WTC11 (cell line): ENCODE measurements around the gene MACC1. TPM values are rescaled to one million over a fixed set of nuclear protein-coding genes. Genes with fewer than 3 reads are reported as not detected.

Source experiments
- ATAC-seq: fragments of 200-7000 bp; cut with Tn5 transposase; 2 replicates; pipeline ENCODE4 v1.10.0; 2021; ENCODE audit warnings: mild to moderate bottlenecking, moderate library complexity
- CTCF ChIA-PET: fragments of 300-600 bp; sonication (Branson Sonifier 250); formaldehyde crosslinking; loops from one replicate; lab custom pipeline; 2021; ENCODE audit warnings: antibody characterized with exemption; lab: Charles Lee
- POLR2A ChIA-PET: fragments of 350-600 bp; sonication (Branson Sonifier 250); formaldehyde crosslinking; loops from one replicate; lab custom pipeline; 2021; ENCODE audit warnings: antibody characterized with exemption; lab: Charles Lee
- DNase-seq: peaks from one replicate; pipeline ENCODE4 v3.0.0; 2021; ENCODE audit warnings: low spot score
- H3K27ac Mint-ChIP-seq: 2 replicates; pipeline ENCODE4 v1.8.0; 2021; ENCODE audit warnings: mixed read lengths
- H3K27me3 Mint-ChIP-seq: 2 replicates; pipeline ENCODE4 v1.8.0; 2021; ENCODE audit warnings: low read depth, mild to moderate bottlenecking, moderate library complexity, mixed read lengths
- H3K36me3 Mint-ChIP-seq: 2 replicates; pipeline ENCODE4 v1.8.0; 2021; ENCODE audit warnings: mixed read lengths
- H3K4me1 Mint-ChIP-seq: 2 replicates; pipeline ENCODE4 v1.8.0; 2022; ENCODE audit warnings: mixed read lengths
- H3K4me3 Mint-ChIP-seq: 2 replicates; pipeline ENCODE4 v1.8.0; 2021; ENCODE audit warnings: mild to moderate bottlenecking, moderate library complexity, mixed read lengths
- H3K9me3 Mint-ChIP-seq: 2 replicates; pipeline ENCODE4 v1.8.0; 2021; ENCODE audit warnings: mixed read lengths
- CBFB ChIP-seq: sonication (generic); formaldehyde crosslinking; IDR thresholded peaks from 2 replicates; pipeline ENCODE4 v1.8.1; 2022; ENCODE audit warnings: mild to moderate bottlenecking, low read depth, missing genetic modification reagents
- CREB1 ChIP-seq: sonication (generic); formaldehyde crosslinking; IDR thresholded peaks from 2 replicates; pipeline ENCODE4 v1.8.0; 2023; ENCODE audit warnings: mild to moderate bottlenecking, missing genetic modification reagents
- ESRRA ChIP-seq: sonication (generic); formaldehyde crosslinking; IDR thresholded peaks from 2 replicates; pipeline ENCODE4 v1.8.1; 2022; ENCODE audit warnings: mild to moderate bottlenecking, missing genetic modification reagents, borderline replicate concordance
- FOXJ3 ChIP-seq: sonication (generic); formaldehyde crosslinking; IDR thresholded peaks from 2 replicates; pipeline ENCODE4 v1.9.0; 2021; ENCODE audit warnings: missing genetic modification reagents, mild to moderate bottlenecking, borderline replicate concordance
- FOXP1 ChIP-seq: sonication (generic); formaldehyde crosslinking; IDR thresholded peaks from 2 replicates; pipeline ENCODE4 v1.8.0; 2022; ENCODE audit warnings: missing genetic modification reagents, mild to moderate bottlenecking, moderate library complexity, borderline replicate concordance
- GRHL2 ChIP-seq: fragments of 250-450 bp; sonication (Bioruptor Pico); IDR thresholded peaks from 2 replicates; pipeline ENCODE4 v1.8.0; 2022; ENCODE audit warnings: mild to moderate bottlenecking, moderate library complexity; ENCODE audit not compliant: insufficient replicate concordance, severe bottlenecking
- GTF2I ChIP-seq: fragments of 250-450 bp; sonication (Bioruptor Pico); conservative IDR thresholded peaks from 2 replicates; pipeline ENCODE4 v1.4.0; 2021; ENCODE audit warnings: mild to moderate bottlenecking
- IRF2 ChIP-seq: sonication (generic); formaldehyde crosslinking; IDR thresholded peaks from 2 replicates; pipeline ENCODE4 v1.8.0; 2022; ENCODE audit warnings: low read depth, missing genetic modification reagents, borderline replicate concordance
- JUN ChIP-seq: sonication (generic); formaldehyde crosslinking; IDR thresholded peaks from 2 replicates; pipeline ENCODE4 v1.8.0; 2023; ENCODE audit warnings: mild to moderate bottlenecking, missing genetic modification reagents
- MXD4 ChIP-seq: fragments of 250-450 bp; sonication (Bioruptor Pico); IDR thresholded peaks from 2 replicates; pipeline ENCODE4 v1.8.0; 2021; ENCODE audit warnings: mild to moderate bottlenecking, moderate library complexity, borderline replicate concordance
- NR3C1 ChIP-seq: sonication (generic); formaldehyde crosslinking; conservative IDR thresholded peaks from 2 replicates; pipeline ENCODE4 v1.8.1; 2023; ENCODE audit warnings: low read depth, mild to moderate bottlenecking, missing genetic modification reagents
- RORB ChIP-seq: fragments of 250-450 bp; sonication (Bioruptor Pico); IDR thresholded peaks from 2 replicates; pipeline ENCODE4 v1.9.0; 2021; ENCODE audit warnings: mild to moderate bottlenecking
- SMAD3 ChIP-seq: sonication (generic); formaldehyde crosslinking; IDR thresholded peaks from 2 replicates; pipeline ENCODE4 v1.8.0; 2022; ENCODE audit warnings: missing genetic modification reagents, mild to moderate bottlenecking, borderline replicate concordance
- TCF7 ChIP-seq: sonication (generic); formaldehyde crosslinking; IDR thresholded peaks from 2 replicates; pipeline ENCODE4 v1.8.0; 2022; ENCODE audit warnings: mild to moderate bottlenecking, low read depth, missing genetic modification reagents, moderate library complexity
- ZNF263 ChIP-seq: sonication (generic); formaldehyde crosslinking; IDR thresholded peaks from 2 replicates; pipeline ENCODE4 v1.8.1; 2022; ENCODE audit warnings: low read depth, mild to moderate bottlenecking, moderate library complexity, missing genetic modification reagents
- total RNA-seq: library from RNA; stranded (reverse); gene quantifications from 3 replicates; pipeline ENCODE4 v1.2.3, GENCODE V29; 2021
- TF ChIP-seq, protein P1 (sequence below): fragments of 200-600 bp; IDR thresholded peaks from 2 replicates; pipeline ENCODE4 v1.8.0; 2022; ENCODE audit warnings: antibody characterized with exemption
- TF ChIP-seq, protein P2 (sequence below): sonication (generic); formaldehyde crosslinking; IDR thresholded peaks from 2 replicates; pipeline ENCODE4 v1.8.1; 2022; ENCODE audit warnings: low read depth, missing genetic modification reagents, borderline replicate concordance
- TF ChIP-seq, protein P3 (sequence below): sonication (generic); formaldehyde crosslinking; IDR thresholded peaks from 2 replicates; pipeline ENCODE4 v1.8.1; 2022; ENCODE audit warnings: low read depth, mild to moderate bottlenecking, moderate library complexity, missing genetic modification reagents, borderline replicate concordance
- TF ChIP-seq, protein P4 (sequence below): fragments of 250-450 bp; sonication (Bioruptor Pico); IDR thresholded peaks from 2 replicates; pipeline ENCODE4 v2.1.2; 2022; ENCODE audit warnings: mild to moderate bottlenecking, moderate library complexity
- TF ChIP-seq, protein P5 (sequence below): sonication (generic); formaldehyde crosslinking; IDR thresholded peaks from 2 replicates; pipeline ENCODE4 v1.8.0; 2023; ENCODE audit warnings: mild to moderate bottlenecking, missing genetic modification reagents
- TF ChIP-seq, protein P6 (sequence below): fragments of 250-450 bp; sonication (Bioruptor Pico); IDR thresholded peaks from 2 replicates; pipeline ENCODE4 v1.9.0; 2021; ENCODE audit warnings: mild to moderate bottlenecking
- TF ChIP-seq, protein P7 (sequence below): fragments of 250-450 bp; sonication (Bioruptor Pico); IDR thresholded peaks from 2 replicates; pipeline ENCODE4 v1.9.0; 2021; ENCODE audit warnings: moderate library complexity, mild to moderate bottlenecking, inconsistent platforms, borderline replicate concordance

The MACC1 gene
- total RNA-seq, 1 experiment from 2014 or later: 14.6 TPM

DNA sequence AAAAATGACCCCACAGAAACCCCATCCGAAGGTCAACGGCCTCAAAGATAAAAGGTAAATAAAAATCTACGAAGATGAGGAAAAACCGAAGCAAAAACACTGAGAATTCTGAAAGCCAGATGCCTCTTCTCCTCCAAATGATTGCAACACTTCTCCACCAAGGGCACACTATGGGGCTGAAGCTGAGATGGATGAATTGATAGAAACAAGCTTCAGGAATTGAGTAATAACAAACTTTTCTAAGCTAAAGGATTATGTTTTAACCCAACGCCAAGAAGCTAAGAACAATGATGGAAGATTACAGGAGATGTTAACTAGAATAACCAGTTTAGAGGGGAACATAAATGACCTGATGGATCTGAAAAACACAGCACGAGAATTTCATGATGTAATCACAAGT lies 127.8 kb downstream of the MACC1 start:
- POLR2A ChIA-PET: no interaction called here
- no peak overlapping the region for H3K4me3 Mint-ChIP-seq
- H3K27ac Mint-ChIP-seq: peak overlapping the region; percentile 78
- H3K9me3 Mint-ChIP-seq: peaks cover 14% of the 10 kb centered on the region
- TF ChIP-seq MXD4: no peak
- TF ChIP-seq, protein P1, sequence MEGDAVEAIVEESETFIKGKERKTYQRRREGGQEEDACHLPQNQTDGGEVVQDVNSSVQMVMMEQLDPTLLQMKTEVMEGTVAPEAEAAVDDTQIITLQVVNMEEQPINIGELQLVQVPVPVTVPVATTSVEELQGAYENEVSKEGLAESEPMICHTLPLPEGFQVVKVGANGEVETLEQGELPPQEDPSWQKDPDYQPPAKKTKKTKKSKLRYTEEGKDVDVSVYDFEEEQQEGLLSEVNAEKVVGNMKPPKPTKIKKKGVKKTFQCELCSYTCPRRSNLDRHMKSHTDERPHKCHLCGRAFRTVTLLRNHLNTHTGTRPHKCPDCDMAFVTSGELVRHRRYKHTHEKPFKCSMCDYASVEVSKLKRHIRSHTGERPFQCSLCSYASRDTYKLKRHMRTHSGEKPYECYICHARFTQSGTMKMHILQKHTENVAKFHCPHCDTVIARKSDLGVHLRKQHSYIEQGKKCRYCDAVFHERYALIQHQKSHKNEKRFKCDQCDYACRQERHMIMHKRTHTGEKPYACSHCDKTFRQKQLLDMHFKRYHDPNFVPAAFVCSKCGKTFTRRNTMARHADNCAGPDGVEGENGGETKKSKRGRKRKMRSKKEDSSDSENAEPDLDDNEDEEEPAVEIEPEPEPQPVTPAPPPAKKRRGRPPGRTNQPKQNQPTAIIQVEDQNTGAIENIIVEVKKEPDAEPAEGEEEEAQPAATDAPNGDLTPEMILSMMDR: no peak
- no peak for TF ChIP-seq FOXJ3 (CRISPR knock-in tag)
- TF ChIP-seq NR3C1 (CRISPR knock-in tag): no peak
- no peak for TF ChIP-seq GTF2I (CRISPR knock-in tag)
- TF ChIP-seq, protein P2, sequence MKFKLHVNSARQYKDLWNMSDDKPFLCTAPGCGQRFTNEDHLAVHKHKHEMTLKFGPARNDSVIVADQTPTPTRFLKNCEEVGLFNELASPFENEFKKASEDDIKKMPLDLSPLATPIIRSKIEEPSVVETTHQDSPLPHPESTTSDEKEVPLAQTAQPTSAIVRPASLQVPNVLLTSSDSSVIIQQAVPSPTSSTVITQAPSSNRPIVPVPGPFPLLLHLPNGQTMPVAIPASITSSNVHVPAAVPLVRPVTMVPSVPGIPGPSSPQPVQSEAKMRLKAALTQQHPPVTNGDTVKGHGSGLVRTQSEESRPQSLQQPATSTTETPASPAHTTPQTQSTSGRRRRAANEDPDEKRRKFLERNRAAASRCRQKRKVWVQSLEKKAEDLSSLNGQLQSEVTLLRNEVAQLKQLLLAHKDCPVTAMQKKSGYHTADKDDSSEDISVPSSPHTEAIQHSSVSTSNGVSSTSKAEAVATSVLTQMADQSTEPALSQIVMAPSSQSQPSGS (CRISPR knock-in tag): no peak
- DNase-seq (no peak), ATAC-seq (no peak)
- peaks cover 42% of the 10 kb centered on the region for H3K36me3 Mint-ChIP-seq
- H3K4me1 Mint-ChIP-seq: peaks cover 68% of the 10 kb centered on the region
- CTCF ChIA-PET: no interaction called here
- H3K27me3 Mint-ChIP-seq: no peaks in the 10 kb centered on the region

DNA sequence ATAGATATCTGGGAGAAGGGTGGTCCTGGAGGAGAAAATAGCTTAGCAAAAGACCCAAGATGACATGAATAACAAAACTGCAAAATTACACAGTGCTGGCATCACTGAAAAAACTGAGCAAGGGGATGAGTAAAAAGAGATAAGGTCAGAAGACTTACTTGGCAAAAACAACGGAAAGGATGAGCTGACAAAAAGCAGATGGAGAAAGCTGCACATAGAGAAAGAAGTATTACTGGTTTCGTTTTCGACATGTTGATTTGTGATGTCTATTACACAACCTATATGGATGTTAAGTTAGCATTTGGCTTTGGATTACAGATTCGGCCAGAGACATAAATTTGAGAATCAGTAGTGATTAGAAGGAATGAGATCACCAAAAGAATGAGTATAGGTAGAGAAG lies 132.1 kb downstream of the MACC1 start:
- DNase-seq (no peak), ATAC-seq (no peak)
- ChIA-PET POLR2A (no interaction called here), CTCF (no interaction called here)
- no peak for TF ChIP-seq IRF2 (CRISPR knock-in tag)
- TF ChIP-seq CREB1 (CRISPR knock-in tag): no peak
- TF ChIP-seq, protein P3, sequence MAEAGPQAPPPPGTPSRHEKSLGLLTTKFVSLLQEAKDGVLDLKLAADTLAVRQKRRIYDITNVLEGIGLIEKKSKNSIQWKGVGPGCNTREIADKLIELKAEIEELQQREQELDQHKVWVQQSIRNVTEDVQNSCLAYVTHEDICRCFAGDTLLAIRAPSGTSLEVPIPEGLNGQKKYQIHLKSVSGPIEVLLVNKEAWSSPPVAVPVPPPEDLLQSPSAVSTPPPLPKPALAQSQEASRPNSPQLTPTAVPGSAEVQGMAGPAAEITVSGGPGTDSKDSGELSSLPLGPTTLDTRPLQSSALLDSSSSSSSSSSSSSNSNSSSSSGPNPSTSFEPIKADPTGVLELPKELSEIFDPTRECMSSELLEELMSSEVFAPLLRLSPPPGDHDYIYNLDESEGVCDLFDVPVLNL (CRISPR knock-in tag): no peak
- TF ChIP-seq JUN: no peak
- TF ChIP-seq ESRRA (CRISPR knock-in tag): no peak
- no peak for TF ChIP-seq FOXJ3 (CRISPR knock-in tag)
- no peak for TF ChIP-seq GRHL2 (CRISPR knock-in tag)
- TF ChIP-seq, protein P4, sequence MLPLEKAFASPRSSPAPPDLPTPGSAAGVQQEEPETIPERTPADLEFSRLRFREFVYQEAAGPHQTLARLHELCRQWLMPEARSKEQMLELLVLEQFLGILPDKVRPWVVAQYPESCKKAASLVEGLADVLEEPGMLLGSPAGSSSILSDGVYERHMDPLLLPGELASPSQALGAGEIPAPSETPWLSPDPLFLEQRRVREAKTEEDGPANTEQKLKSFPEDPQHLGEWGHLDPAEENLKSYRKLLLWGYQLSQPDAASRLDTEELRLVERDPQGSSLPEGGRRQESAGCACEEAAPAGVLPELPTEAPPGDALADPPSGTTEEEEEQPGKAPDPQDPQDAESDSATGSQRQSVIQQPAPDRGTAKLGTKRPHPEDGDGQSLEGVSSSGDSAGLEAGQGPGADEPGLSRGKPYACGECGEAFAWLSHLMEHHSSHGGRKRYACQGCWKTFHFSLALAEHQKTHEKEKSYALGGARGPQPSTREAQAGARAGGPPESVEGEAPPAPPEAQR (CRISPR knock-in tag): no peak
- no peak for TF ChIP-seq SMAD3 (CRISPR knock-in tag)
- no peak for TF ChIP-seq FOXP1 (CRISPR knock-in tag)
- no peak for TF ChIP-seq RORB
- TF ChIP-seq ZNF263 (CRISPR knock-in tag): no peak
- TF ChIP-seq, protein P1: no peak
- no peak for TF ChIP-seq CBFB
- TF ChIP-seq, protein P5, sequence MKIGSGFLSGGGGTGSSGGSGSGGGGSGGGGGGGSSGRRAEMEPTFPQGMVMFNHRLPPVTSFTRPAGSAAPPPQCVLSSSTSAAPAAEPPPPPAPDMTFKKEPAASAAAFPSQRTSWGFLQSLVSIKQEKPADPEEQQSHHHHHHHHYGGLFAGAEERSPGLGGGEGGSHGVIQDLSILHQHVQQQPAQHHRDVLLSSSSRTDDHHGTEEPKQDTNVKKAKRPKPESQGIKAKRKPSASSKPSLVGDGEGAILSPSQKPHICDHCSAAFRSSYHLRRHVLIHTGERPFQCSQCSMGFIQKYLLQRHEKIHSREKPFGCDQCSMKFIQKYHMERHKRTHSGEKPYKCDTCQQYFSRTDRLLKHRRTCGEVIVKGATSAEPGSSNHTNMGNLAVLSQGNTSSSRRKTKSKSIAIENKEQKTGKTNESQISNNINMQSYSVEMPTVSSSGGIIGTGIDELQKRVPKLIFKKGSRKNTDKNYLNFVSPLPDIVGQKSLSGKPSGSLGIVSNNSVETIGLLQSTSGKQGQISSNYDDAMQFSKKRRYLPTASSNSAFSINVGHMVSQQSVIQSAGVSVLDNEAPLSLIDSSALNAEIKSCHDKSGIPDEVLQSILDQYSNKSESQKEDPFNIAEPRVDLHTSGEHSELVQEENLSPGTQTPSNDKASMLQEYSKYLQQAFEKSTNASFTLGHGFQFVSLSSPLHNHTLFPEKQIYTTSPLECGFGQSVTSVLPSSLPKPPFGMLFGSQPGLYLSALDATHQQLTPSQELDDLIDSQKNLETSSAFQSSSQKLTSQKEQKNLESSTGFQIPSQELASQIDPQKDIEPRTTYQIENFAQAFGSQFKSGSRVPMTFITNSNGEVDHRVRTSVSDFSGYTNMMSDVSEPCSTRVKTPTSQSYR: no peak
- TF ChIP-seq, protein P6, sequence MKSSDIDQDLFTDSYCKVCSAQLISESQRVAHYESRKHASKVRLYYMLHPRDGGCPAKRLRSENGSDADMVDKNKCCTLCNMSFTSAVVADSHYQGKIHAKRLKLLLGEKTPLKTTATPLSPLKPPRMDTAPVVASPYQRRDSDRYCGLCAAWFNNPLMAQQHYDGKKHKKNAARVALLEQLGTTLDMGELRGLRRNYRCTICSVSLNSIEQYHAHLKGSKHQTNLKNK (CRISPR knock-in tag): no peak
- TF ChIP-seq, protein P7, sequence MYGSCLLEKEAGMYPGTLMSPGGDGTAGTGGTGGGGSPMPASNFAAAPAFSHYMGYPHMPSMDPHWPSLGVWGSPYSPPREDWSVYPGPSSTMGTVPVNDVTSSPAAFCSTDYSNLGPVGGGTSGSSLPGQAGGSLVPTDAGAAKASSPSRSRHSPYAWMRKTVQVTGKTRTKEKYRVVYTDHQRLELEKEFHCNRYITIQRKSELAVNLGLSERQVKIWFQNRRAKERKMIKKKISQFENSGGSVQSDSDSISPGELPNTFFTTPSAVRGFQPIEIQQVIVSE (CRISPR knock-in tag): no peak
- TF ChIP-seq TCF7 (CRISPR knock-in tag): no peak
- Mint-ChIP-seq H3K27me3 (no peaks in the 10 kb centered on the region), H3K9me3 (0 out of 2 replicates have a peak, but pooled peaks cover 3% of the 10 kb centered on the region), H3K27ac (peak overlapping the region; percentile 66), H3K36me3 (peaks cover 23% of the 10 kb centered on the region), H3K4me1 (peaks cover 76% of the 10 kb centered on the region), H3K4me3 (no peak overlapping the region)
